GM19328 (cell line): ENCODE measurements around the gene SRP72.

Experiments
- ATAC-seq: cut with Tn5 transposase; IDR thresholded peaks from one replicate; pipeline ENCODE4 v1.9.1; 2021; ENCODE audit warnings: mild to moderate bottlenecking, moderate library complexity; ENCODE audit not compliant: unreplicated experiment

Gene SRP72

GRCh38 chr4:56540826-56541225 lies 73.4 kb downstream of the SRP72 start:
- ATAC-seq = no peak

- peak; percentile 96 for ATAC-seq
Measured at GRCh38 chr4:56544573-56545131, 77.2 kb downstream of the SRP72 start.

GRCh38 chr4:56550642-56551041 lies 83.2 kb downstream of the SRP72 start:
- no peak for ATAC-seq

DNA sequence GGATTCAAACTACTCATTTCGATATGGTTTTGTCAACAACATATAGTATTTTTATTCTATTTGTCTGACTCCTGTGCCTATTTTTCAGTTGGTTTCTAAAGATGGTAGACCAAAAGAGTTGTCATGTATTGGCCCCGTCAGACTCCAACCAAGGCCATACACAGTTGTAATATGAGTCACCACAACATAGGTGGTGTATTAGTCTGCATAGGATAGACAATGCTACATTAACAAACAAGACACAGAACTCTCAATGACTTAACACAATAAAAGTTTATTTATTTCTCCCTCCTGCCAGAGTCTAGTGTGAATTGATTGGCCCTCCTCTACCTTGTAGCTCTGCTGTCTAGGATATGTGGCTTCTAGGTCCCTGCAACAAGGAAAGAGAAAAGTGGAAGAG lies 84.1 kb downstream of the SRP72 start:
- ATAC-seq = no peak

DNA sequence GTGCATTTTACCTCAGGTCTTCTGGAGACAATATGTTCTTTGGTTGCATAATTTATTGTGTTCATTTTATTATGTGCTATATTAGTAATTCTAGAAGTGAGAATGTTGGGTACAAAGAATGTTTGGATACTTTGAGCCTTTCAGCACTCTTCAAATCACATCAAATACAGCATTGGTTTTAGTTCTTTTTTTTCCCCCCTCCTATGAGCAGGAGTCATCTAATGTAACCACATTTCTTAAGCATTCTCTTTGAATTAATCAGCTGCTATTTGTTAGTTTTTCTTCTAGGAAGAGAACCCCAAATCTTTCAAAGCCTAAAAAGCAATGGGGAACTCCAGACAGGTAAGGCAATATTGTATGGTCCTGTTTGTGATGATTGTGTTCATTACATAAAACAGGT lies 84.9 kb downstream of the SRP72 start:
- ATAC-seq = no peak
